ENCODE data around the gene PIN4. TPM values are rescaled to one million over a fixed set of nuclear protein-coding genes. Genes with fewer than 3 reads are reported as not detected.

Gene PIN4
- polyA plus RNA-seq (2012; ENCODE audit: low read depth, missing spikeins): 17.6 TPM

- DNase-seq (ENCODE audit: insufficient read length, low spot score) (peak; percentile 50), FAIRE-seq (peak; percentile 71)
- no peak; the same call in 1 of the 2 replicates for TF ChIP-seq POLR2A (IDR thresholded peaks at IDR 0.05; ENCODE audit: low read depth, low read length)
- no peak for TF ChIP-seq TAF1 (IDR thresholded peaks at IDR 0.05; ENCODE audit: low read depth, low read length)
- peak; percentile 59 for TF ChIP-seq SPI1 (IDR thresholded peaks at IDR 0.05; ENCODE audit: low read depth, low read length)
- peak; percentile 54; the same call in 1 of the 2 replicates for TF ChIP-seq POLR2AphosphoS5 (IDR thresholded peaks at IDR 0.05; ENCODE audit: low read depth, low read length)
- no peak for TF ChIP-seq POU2F2 (IDR thresholded peaks at IDR 0.05; ENCODE audit: low read depth, low read length)
- TF ChIP-seq PAX5 (IDR thresholded peaks at IDR 0.05; ENCODE audit: insufficient read depth, low read length, severe bottlenecking): no peak
Observed at GRCh38 chrX:72181178-72182125, at the start of gene PIN4. Gene PIN4, plus strand, starts transcription at chrX:72181757. Its CDS starts 29 bp downstream, at chrX:72181786.

- no peak for DNase-seq (ENCODE audit: insufficient read length, low spot score)
- FAIRE-seq: no peak
- no peak for TF ChIP-seq POLR2AphosphoS5 (IDR thresholded peaks at IDR 0.05; ENCODE audit: low read depth, low read length)
- no peak for TF ChIP-seq PAX5 (IDR thresholded peaks at IDR 0.05; ENCODE audit: insufficient read depth, low read length, severe bottlenecking)
- TF ChIP-seq POU2F2 (IDR thresholded peaks at IDR 0.05; ENCODE audit: low read depth, low read length): no peak
- no peak for TF ChIP-seq TAF1 (IDR thresholded peaks at IDR 0.05; ENCODE audit: low read depth, low read length)
- TF ChIP-seq SPI1 (IDR thresholded peaks at IDR 0.05; ENCODE audit: low read depth, low read length): no peak
- no peak for TF ChIP-seq POLR2A (IDR thresholded peaks at IDR 0.05; ENCODE audit: low read depth, low read length)
Observed at GRCh38 chrX:72132456-72132855, 49.1 kb upstream of the PIN4 start.

GRCh38 chrX:72133851-72134546, 47.6 kb upstream of the PIN4 start:
- FAIRE-seq: no peak
- TF ChIP-seq PAX5 (IDR thresholded peaks at IDR 0.05; ENCODE audit: insufficient read depth, low read length, severe bottlenecking) (no peak), POLR2AphosphoS5 (IDR thresholded peaks at IDR 0.05; ENCODE audit: low read depth, low read length) (no peak), POU2F2 (IDR thresholded peaks at IDR 0.05; ENCODE audit: low read depth, low read length) (no peak), POLR2A (IDR thresholded peaks at IDR 0.05; ENCODE audit: low read depth, low read length) (no peak), TAF1 (IDR thresholded peaks at IDR 0.05; ENCODE audit: low read depth, low read length) (no peak), SPI1 (IDR thresholded peaks at IDR 0.05; ENCODE audit: low read depth, low read length) (no peak)
- no peak for DNase-seq (ENCODE audit: insufficient read length, low spot score)

GRCh38 chrX:72137846-72138495, 43.6 kb upstream of the PIN4 start:
- DNase-seq (ENCODE audit: insufficient read length, low spot score) (no peak), FAIRE-seq (no peak)
- TF ChIP-seq POLR2AphosphoS5 (IDR thresholded peaks at IDR 0.05; ENCODE audit: low read depth, low read length) (no peak), POLR2A (IDR thresholded peaks at IDR 0.05; ENCODE audit: low read depth, low read length) (no peak), SPI1 (IDR thresholded peaks at IDR 0.05; ENCODE audit: low read depth, low read length) (no peak), POU2F2 (IDR thresholded peaks at IDR 0.05; ENCODE audit: low read depth, low read length) (no peak), PAX5 (IDR thresholded peaks at IDR 0.05; ENCODE audit: insufficient read depth, low read length, severe bottlenecking) (no peak), TAF1 (IDR thresholded peaks at IDR 0.05; ENCODE audit: low read depth, low read length) (no peak)

- no peak for FAIRE-seq
- no peak for DNase-seq (ENCODE audit: insufficient read length, low spot score)
- no peak for TF ChIP-seq POLR2AphosphoS5 (IDR thresholded peaks at IDR 0.05; ENCODE audit: low read depth, low read length)
- no peak for TF ChIP-seq TAF1 (IDR thresholded peaks at IDR 0.05; ENCODE audit: low read depth, low read length)
- TF ChIP-seq POU2F2 (IDR thresholded peaks at IDR 0.05; ENCODE audit: low read depth, low read length): no peak
- no peak for TF ChIP-seq SPI1 (IDR thresholded peaks at IDR 0.05; ENCODE audit: low read depth, low read length)
- TF ChIP-seq POLR2A (IDR thresholded peaks at IDR 0.05; ENCODE audit: low read depth, low read length): no peak
- no peak for TF ChIP-seq PAX5 (IDR thresholded peaks at IDR 0.05; ENCODE audit: insufficient read depth, low read length, severe bottlenecking)
Observed at GRCh38 chrX:72139538-72139937, 42.0 kb upstream of the PIN4 start.

GRCh38 chrX:72141372-72142004, 40.1 kb upstream of the PIN4 start:
- FAIRE-seq: peak; percentile 94
- no peak for DNase-seq (ENCODE audit: insufficient read length, low spot score)
- TF ChIP-seq SPI1 (IDR thresholded peaks at IDR 0.05; ENCODE audit: low read depth, low read length) (peak; percentile 52), PAX5 (IDR thresholded peaks at IDR 0.05; ENCODE audit: insufficient read depth, low read length, severe bottlenecking) (no peak), POU2F2 (IDR thresholded peaks at IDR 0.05; ENCODE audit: low read depth, low read length) (peak; percentile 81), TAF1 (IDR thresholded peaks at IDR 0.05; ENCODE audit: low read depth, low read length) (no peak)

GRCh38 chrX:72142094-72142793, 39.3 kb upstream of the PIN4 start:
- no peak for DNase-seq (ENCODE audit: insufficient read length, low spot score)
- no peak for FAIRE-seq
- TF ChIP-seq TAF1 (IDR thresholded peaks at IDR 0.05; ENCODE audit: low read depth, low read length) (no peak), POU2F2 (IDR thresholded peaks at IDR 0.05; ENCODE audit: low read depth, low read length) (no peak), PAX5 (IDR thresholded peaks at IDR 0.05; ENCODE audit: insufficient read depth, low read length, severe bottlenecking) (no peak), POLR2AphosphoS5 (IDR thresholded peaks at IDR 0.05; ENCODE audit: low read depth, low read length) (no peak)
